Smooth muscle cell (in vitro differentiated cells): ENCODE data around the gene BCL2. TPM values are rescaled to one million over a fixed set of nuclear protein-coding genes. Genes with fewer than 3 reads are reported as not detected.

ENCODE experiments used
- DNase-seq: peaks from one replicate; lab custom pipeline; 2025; ENCODE audit not compliant: unreplicated experiment; lab: John Stamatoyannopoulos, UW
- H2AFZ ChIP-seq: fragments of 200-600 bp; sonication (generic); 2 replicates; pipeline ENCODE4 v1.6.0; 2016; ENCODE audit warnings: antibody characterized with exemption, low read depth, mild to moderate bottlenecking
- H3F3A ChIP-seq: fragments of 200-600 bp; sonication (generic); 2 replicates; pipeline ENCODE4 v1.6.0; 2017; ENCODE audit warnings: antibody characterized with exemption, low read depth
- H3K27ac ChIP-seq: fragments of 200-600 bp; sonication (generic); 2 replicates; pipeline ENCODE4 v1.5.1; 2016; ENCODE audit warnings: low read depth, mild to moderate bottlenecking
- H3K27me3 ChIP-seq: fragments of 200-600 bp; sonication (generic); 2 replicates; pipeline ENCODE4 v1.6.1; 2016; ENCODE audit warnings: low read depth, mild to moderate bottlenecking
- H3K36me3 ChIP-seq: fragments of 200-600 bp; sonication (generic); 2 replicates; pipeline ENCODE4 v1.5.1; 2016; ENCODE audit warnings: low read depth
- H3K4me1 ChIP-seq: fragments of 200-600 bp; sonication (generic); 2 replicates; pipeline ENCODE4 v1.5.1; 2016; ENCODE audit warnings: low read depth
- H3K4me2 ChIP-seq: fragments of 200-600 bp; sonication (generic); 2 replicates; pipeline ENCODE4 v1.6.0; 2016; ENCODE audit warnings: mild to moderate bottlenecking
- H3K4me3 ChIP-seq: fragments of 200-600 bp; sonication (generic); 2 replicates; pipeline ENCODE4 v1.5.1; 2016; ENCODE audit warnings: mild to moderate bottlenecking
- H3K79me2 ChIP-seq: fragments of 200-600 bp; sonication (generic); 2 replicates; pipeline ENCODE4 v1.6.0; 2016; ENCODE audit warnings: low read depth, mild to moderate bottlenecking
- H3K9ac ChIP-seq: fragments of 200-600 bp; sonication (generic); 2 replicates; pipeline ENCODE4 v1.6.0; 2016; ENCODE audit warnings: low read depth
- H3K9me3 ChIP-seq: fragments of 200-600 bp; sonication (generic); replicated peaks from 2 replicates; pipeline ENCODE4 v1.5.1; 2016; ENCODE audit warnings: low read depth
- H4K20me1 ChIP-seq: fragments of 200-600 bp; sonication (generic); 2 replicates; pipeline ENCODE4 v1.6.0; 2016; ENCODE audit warnings: low read depth
- CTCF ChIP-seq: fragments of 200-600 bp; sonication (generic); IDR thresholded peaks from 2 replicates; pipeline ENCODE4 v1.5.1; 2017; ENCODE audit warnings: borderline replicate concordance, mild to moderate bottlenecking, antibody characterized with exemption; ENCODE audit not compliant: insufficient read depth, poor library complexity, severe bottlenecking
- WGBS: methylation state at CpG from one replicate; pipeline ENCODE4 v1.1.7; 2016; ENCODE audit warnings: low lambda C conversion rate; 5-methylcytosine and 5-hydroxymethylcytosine counted together
- polyA plus RNA-seq: library from polyadenylated mRNA; unstranded; fragments of >200 nt; fragmentation: Nextera tagmentation; extraction: Ambion mirVana; gene quantifications from 2 replicates; pipeline ENCODE4 v1.2.1, GENCODE V29; 2016
- total RNA-seq: library from RNA; depleted of rRNA; stranded (reverse); fragments of >200 nt; gene quantifications from 2 replicates; pipeline ENCODE4 v1.2.3, GENCODE V29; 2014

The BCL2 gene
- total and polyA plus RNA-seq, 2 experiments from 2014 or later: 0.85 TPM; not detected in 1

GRCh38 chr18:63207143-63207790, 112.3 kb downstream of the BCL2 start:
- no peak overlapping the region for H3K9ac ChIP-seq
- no peak overlapping the region for H3K4me3 ChIP-seq
- no peak for TF ChIP-seq CTCF
- 88% methylated on average over 14 of the region's 14 CpGs for WGBS
- no peak overlapping the region for H3K4me2 ChIP-seq
- H3K27ac ChIP-seq: no peak overlapping the region
- H3K9me3 ChIP-seq: no peaks in the 10 kb centered on the region
- no peaks in the 10 kb centered on the region for H3K4me1 ChIP-seq
- no peak for DNase-seq
- no peaks in the 10 kb centered on the region for H3K36me3 ChIP-seq
- H4K20me1 ChIP-seq: no peaks in the 10 kb centered on the region
- no peaks in the 10 kb centered on the region for H3F3A ChIP-seq
- peaks cover 17% of the 10 kb centered on the region for H3K27me3 ChIP-seq
- no peaks in the 10 kb centered on the region for H3K79me2 ChIP-seq
- H2AFZ ChIP-seq: no peak overlapping the region

GRCh38 chr18:63206433-63207142, 113.0 kb downstream of the BCL2 start:
- Histone ChIP-seq H3K4me2 (no peak overlapping the region), H3F3A (no peaks in the 10 kb centered on the region), H3K27me3 (peaks cover 17% of the 10 kb centered on the region), H4K20me1 (no peaks in the 10 kb centered on the region), H3K27ac (no peak overlapping the region), H2AFZ (no peak overlapping the region), H3K36me3 (no peaks in the 10 kb centered on the region), H3K9me3 (no peaks in the 10 kb centered on the region), H3K4me1 (no peaks in the 10 kb centered on the region), H3K79me2 (no peaks in the 10 kb centered on the region), H3K4me3 (no peak overlapping the region), H3K9ac (no peak overlapping the region)
- no peak for TF ChIP-seq CTCF
- 87% methylated on average over 11 of the region's 13 CpGs for WGBS
- no peak for DNase-seq

GRCh38 chr18:63205791-63206252, 113.7 kb downstream of the BCL2 start:
- TF ChIP-seq CTCF: no peak
- peaks cover 17% of the 10 kb centered on the region for H3K27me3 ChIP-seq
- no peaks in the 10 kb centered on the region for H4K20me1 ChIP-seq
- H3K4me1 ChIP-seq: no peaks in the 10 kb centered on the region
- no peak overlapping the region for H3K4me3 ChIP-seq
- H3K9ac ChIP-seq: no peak overlapping the region
- 68% methylated on average over 6 of the region's 6 CpGs for WGBS
- H3K36me3 ChIP-seq: no peaks in the 10 kb centered on the region
- H2AFZ ChIP-seq: no peak overlapping the region
- no peak overlapping the region for H3K4me2 ChIP-seq
- H3K79me2 ChIP-seq: no peaks in the 10 kb centered on the region
- no peak overlapping the region for H3K27ac ChIP-seq
- no peaks in the 10 kb centered on the region for H3F3A ChIP-seq
- no peak for DNase-seq
- H3K9me3 ChIP-seq: no peaks in the 10 kb centered on the region

GRCh38 chr18:63203497-63203896, 116.1 kb downstream of the BCL2 start:
- no peak for TF ChIP-seq CTCF
- H3K79me2 ChIP-seq: no peaks in the 10 kb centered on the region
- no peak overlapping the region for H3K27ac ChIP-seq
- H3K4me3 ChIP-seq: no peak overlapping the region
- no peaks in the 10 kb centered on the region for H4K20me1 ChIP-seq
- H3K4me2 ChIP-seq: no peak overlapping the region
- no peak overlapping the region for H2AFZ ChIP-seq
- H3K36me3 ChIP-seq: no peaks in the 10 kb centered on the region
- DNase-seq: no peak
- no peak overlapping the region for H3K9ac ChIP-seq
- H3F3A ChIP-seq: no peaks in the 10 kb centered on the region
- no peaks in the 10 kb centered on the region for H3K9me3 ChIP-seq
- H3K4me1 ChIP-seq: no peaks in the 10 kb centered on the region
- peaks cover 17% of the 10 kb centered on the region for H3K27me3 ChIP-seq
- 92% methylated on average over 3 of the region's 3 CpGs for WGBS
